GM12878 (cell line): ENCODE measurements around the gene MGAT4C. TPM values are rescaled to one million over a fixed set of nuclear protein-coding genes. Genes with fewer than 3 reads are reported as not detected.

Source experiments
- ATAC-seq: fragments of 200-7000 bp; cut with Tn5 transposase; 3 replicates; pipeline ENCODE4 v1.9.1; 2020; ENCODE audit warnings: mild to moderate bottlenecking, moderate library complexity
- BruUV-seq: library from RNA; stranded (reverse); fragments of 400-500 nt; replicated peaks from 2 replicates; lab custom pipeline; 2021; lab: Mats Ljungman, UMichigan
- CTCF ChIA-PET: fragments of 300-600 bp; sonication (Branson Sonifier 250); formaldehyde crosslinking; extraction: SDS; loops from one replicate; lab custom pipeline; 2021; ENCODE audit warnings: inconsistent platforms; lab: Yijun Ruan, JAX
- POLR2A ChIA-PET: fragments of 350-600 bp; formaldehyde crosslinking; extraction: SDS; loops from one replicate; lab custom pipeline; 2021; ENCODE audit warnings: inconsistent platforms; lab: Charles Lee
- RAD21 ChIA-PET: fragments of 300-600 bp; sonication (Branson Sonifier 250); formaldehyde crosslinking; loops from one replicate; lab custom pipeline; 2023; ENCODE audit warnings: antibody characterized with exemption; ENCODE audit not compliant: unreplicated experiment; lab: Charles Lee
- SMC1A ChIA-PET: fragments of 300-600 bp; sonication (Branson Sonifier 250); formaldehyde crosslinking; loops from one replicate; lab custom pipeline; 2023; ENCODE audit not compliant: unreplicated experiment, uncharacterized antibody; lab: Charles Lee
- DNase-seq: peaks from one replicate; pipeline ENCODE4 v3.0.0-alpha.2; 2011; ENCODE audit warnings: low read depth, low spot score
- FAIRE-seq: peaks from 3 replicates; lab custom pipeline; 2011; peaks lifted over from hg19 to GRCh38; lab: Jason Lieb, UNC
- H2AFZ ChIP-seq: 2 replicates; pipeline ENCODE4 v1.6.0; 2011; ENCODE audit warnings: low read depth, low read length, control low read depth; ENCODE audit not compliant: control insufficient read depth
- H3K27ac ChIP-seq: 2 replicates; pipeline ENCODE4 v1.5.1; 2011; ENCODE audit warnings: control low read depth; ENCODE audit not compliant: control insufficient read depth, insufficient read depth
- H3K27me3 ChIP-seq, 2 experiments: replicated peaks in 1 of 2; 2 replicates each; pipeline versions ENCODE4 v1.6.0 to v1.6.1; 2011; ENCODE audit warnings: low read length in 1 of 2; ENCODE audit not compliant: control insufficient read depth in 2 of 2, insufficient read depth in 2 of 2
- H3K36me3 ChIP-seq, 2 experiments: 2 replicates each; pipeline ENCODE4 v1.5.1; 2011; ENCODE audit warnings: low read length in 1 of 2; ENCODE audit not compliant: control insufficient read depth in 2 of 2, insufficient read depth in 2 of 2
- H3K4me1 ChIP-seq: 2 replicates; pipeline ENCODE4 v1.6.1; 2011; ENCODE audit warnings: mild to moderate bottlenecking, low read length, moderate library complexity, mixed read lengths; ENCODE audit not compliant: control insufficient read depth, insufficient read depth
- H3K4me2 ChIP-seq: 2 replicates; pipeline ENCODE4 v1.6.0; 2011; ENCODE audit warnings: control low read depth; ENCODE audit not compliant: control insufficient read depth, insufficient read depth
- H3K4me3 ChIP-seq: fragments of 200-600 bp; sonication (generic); 2 replicates; pipeline ENCODE4 v1.5.1; 2016
- H3K79me2 ChIP-seq: 2 replicates; pipeline ENCODE4 v1.6.0; 2011; ENCODE audit warnings: low read length; ENCODE audit not compliant: control insufficient read depth, insufficient read depth
- H3K9ac ChIP-seq: 2 replicates; pipeline ENCODE4 v1.8.0; 2011; ENCODE audit warnings: low read length, control low read depth, mixed read lengths; ENCODE audit not compliant: control insufficient read depth, insufficient read depth
- H3K9me3 ChIP-seq: replicated peaks from 3 replicates; pipeline ENCODE4 v1.5.1; 2011; ENCODE audit warnings: mild to moderate bottlenecking, low read length; ENCODE audit not compliant: control insufficient read depth, insufficient read depth
- H4K20me1 ChIP-seq: 2 replicates; pipeline ENCODE4 v1.6.0; 2011; ENCODE audit not compliant: control insufficient read depth, insufficient read depth
- CHD2 ChIP-seq: IDR thresholded peaks from 2 replicates; pipeline ENCODE4 v1.6.1; 2011; ENCODE audit warnings: low read depth, low read length, improper control_type of control experiment, borderline replicate concordance
- IKZF1 ChIP-seq: fragments of 450-650 bp; conservative IDR thresholded peaks from 2 replicates; pipeline ENCODE4 v1.6.1; 2017; ENCODE audit warnings: antibody characterized with exemption, mild to moderate bottlenecking
- RUNX3 ChIP-seq: IDR thresholded peaks from 2 replicates; pipeline ENCODE4 v1.6.1; 2012; ENCODE audit warnings: low read length, inconsistent platforms
- SIX5 ChIP-seq: IDR thresholded peaks from 2 replicates; pipeline ENCODE4 v1.6.1; 2011; ENCODE audit warnings: mild to moderate bottlenecking, low read depth, low read length, moderate library complexity; ENCODE audit not compliant: severe bottlenecking
- WGBS: methylation state at CpG from one replicate; pipeline ENCODE4 v1.1.6; 2016; ENCODE audit warnings: low lambda C conversion rate; ENCODE audit not compliant: insufficient replicate concordance, insufficient coverage; ENCODE audit errors: missing lambda C conversion rate; 5-methylcytosine and 5-hydroxymethylcytosine counted together
- in situ Hi-C: fragments of 300-500 bp; cut with MboI; formaldehyde crosslinking; loops from 9 replicates; pipeline ENCODE4 v1.14.3; 2018; ENCODE audit warnings: mixed read lengths
- intact Hi-C: fragments of 100-400 bp; cut with micrococcal nuclease; formaldehyde crosslinking; loops from one replicate; pipeline ENCODE4 v1.14.2; 2022; ENCODE audit not compliant: unreplicated experiment
- polyA plus RNA-seq, 11 experiments: library from polyadenylated mRNA; depleted of rRNA in 4 of 11; unstranded in 6 of 11; stranded (reverse) in 5 of 11; fragments of >200 nt; fragmentation: Nextera tagmentation in 4 of 11; fragmentation: Illumina TruSeq in 1 of 11; extraction: Ambion mirVana in 4 of 11; extraction: Trizol in 1 of 11; gene quantifications; 1 replicate in 1 of 11; 2 replicates in 10 of 11; pipeline versions ENCODE4 v1.2.1 to v1.2.3, GENCODE V29; 2011 to 2016; ENCODE audit warnings: inconsistent platforms in 2 of 11, missing spikeins in 2 of 11, low read depth in 1 of 11
- total RNA-seq, 4 experiments: library from RNA; depleted of rRNA in 3 of 4; stranded (reverse); fragments of >200 nt in 3 of 4; fragmentation: Illumina TruSeq in 1 of 4; extraction: Trizol in 1 of 4; gene quantifications; 2 replicates each; pipeline versions ENCODE4 v1.2.1 to v1.2.3, GENCODE V29; 2013 to 2021
- TF ChIP-seq, protein P1 (sequence below): IDR thresholded peaks from 2 replicates; pipeline ENCODE4 v1.6.1; 2012; ENCODE audit warnings: mild to moderate bottlenecking, low read depth, low read length
- TF ChIP-seq, protein P2 (sequence below): IDR thresholded peaks from 2 replicates; pipeline ENCODE4 v1.6.1; 2012; ENCODE audit warnings: low read depth, low read length, improper control_type of control experiment
- TF ChIP-seq, protein P3 (sequence below): IDR thresholded peaks from 2 replicates; pipeline ENCODE4 v1.6.1; 2012; ENCODE audit warnings: improper control_type of control experiment, low read depth, low read length; ENCODE audit not compliant: insufficient replicate concordance

MGAT4C gene
- total and polyA plus RNA-seq, 10 of the 15 experiments (the other 5 are each of a cell fraction or from before 2014, with no cell fraction given): not detected

DNA sequence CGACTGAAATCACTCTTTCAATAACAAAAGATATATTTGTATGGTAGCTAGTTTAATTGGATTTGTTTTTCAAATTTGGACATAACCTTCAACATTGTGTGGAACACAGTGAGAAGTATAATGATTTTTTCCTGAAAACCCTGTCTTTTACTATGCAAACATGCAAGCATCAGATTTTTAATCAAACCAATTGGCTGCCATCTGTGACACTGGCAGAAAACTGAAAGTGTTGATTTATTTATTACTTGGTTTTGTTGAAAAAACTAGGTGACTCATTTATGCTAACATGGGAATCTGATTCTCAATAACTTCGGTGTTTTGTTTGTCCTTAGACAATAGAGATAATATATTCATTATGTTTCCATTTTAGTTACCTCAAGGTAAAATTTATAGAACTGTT lies 300.1 kb downstream of the MGAT4C start:
- ChIA-PET SMC1A (interaction anchor here (1.0 kb wide), 1 partner anchor 11 kb away, joined by 3 read pairs; no protein-coding TSS in a partner anchor), CTCF (no interaction called here), RAD21 (no interaction called here), POLR2A (no interaction called here)
- H3K9me3 ChIP-seq: no peaks in the 10 kb centered on the region
- FAIRE-seq: no peak
- no peak overlapping the region for H3K27ac ChIP-seq
- no peaks in the 10 kb centered on the region for H3K36me3 ChIP-seq
- no peaks in the 10 kb centered on the region for H4K20me1 ChIP-seq
- no peak for ATAC-seq
- no TSS peak for BruUV-seq
- no peak overlapping the region for H2AFZ ChIP-seq
- H3K4me3 ChIP-seq: no peak overlapping the region
- in situ Hi-C loops (no loop called here), intact Hi-C loops (no loop called here)
- TF ChIP-seq, protein P1, sequence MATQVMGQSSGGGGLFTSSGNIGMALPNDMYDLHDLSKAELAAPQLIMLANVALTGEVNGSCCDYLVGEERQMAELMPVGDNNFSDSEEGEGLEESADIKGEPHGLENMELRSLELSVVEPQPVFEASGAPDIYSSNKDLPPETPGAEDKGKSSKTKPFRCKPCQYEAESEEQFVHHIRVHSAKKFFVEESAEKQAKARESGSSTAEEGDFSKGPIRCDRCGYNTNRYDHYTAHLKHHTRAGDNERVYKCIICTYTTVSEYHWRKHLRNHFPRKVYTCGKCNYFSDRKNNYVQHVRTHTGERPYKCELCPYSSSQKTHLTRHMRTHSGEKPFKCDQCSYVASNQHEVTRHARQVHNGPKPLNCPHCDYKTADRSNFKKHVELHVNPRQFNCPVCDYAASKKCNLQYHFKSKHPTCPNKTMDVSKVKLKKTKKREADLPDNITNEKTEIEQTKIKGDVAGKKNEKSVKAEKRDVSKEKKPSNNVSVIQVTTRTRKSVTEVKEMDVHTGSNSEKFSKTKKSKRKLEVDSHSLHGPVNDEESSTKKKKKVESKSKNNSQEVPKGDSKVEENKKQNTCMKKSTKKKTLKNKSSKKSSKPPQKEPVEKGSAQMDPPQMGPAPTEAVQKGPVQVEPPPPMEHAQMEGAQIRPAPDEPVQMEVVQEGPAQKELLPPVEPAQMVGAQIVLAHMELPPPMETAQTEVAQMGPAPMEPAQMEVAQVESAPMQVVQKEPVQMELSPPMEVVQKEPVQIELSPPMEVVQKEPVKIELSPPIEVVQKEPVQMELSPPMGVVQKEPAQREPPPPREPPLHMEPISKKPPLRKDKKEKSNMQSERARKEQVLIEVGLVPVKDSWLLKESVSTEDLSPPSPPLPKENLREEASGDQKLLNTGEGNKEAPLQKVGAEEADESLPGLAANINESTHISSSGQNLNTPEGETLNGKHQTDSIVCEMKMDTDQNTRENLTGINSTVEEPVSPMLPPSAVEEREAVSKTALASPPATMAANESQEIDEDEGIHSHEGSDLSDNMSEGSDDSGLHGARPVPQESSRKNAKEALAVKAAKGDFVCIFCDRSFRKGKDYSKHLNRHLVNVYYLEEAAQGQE: no peak
- TF ChIP-seq CHD2: no peak
- H3K27me3 ChIP-seq: no peaks in the 10 kb centered on the region
- H3K79me2 ChIP-seq: no peaks in the 10 kb centered on the region
- H3K4me2 ChIP-seq: no peak overlapping the region
- DNase-seq: no peak
- H3K4me1 ChIP-seq: no peaks in the 10 kb centered on the region
- 26% methylated on average over 2 of the region's 2 CpGs for WGBS
- no peak overlapping the region for H3K9ac ChIP-seq

DNA sequence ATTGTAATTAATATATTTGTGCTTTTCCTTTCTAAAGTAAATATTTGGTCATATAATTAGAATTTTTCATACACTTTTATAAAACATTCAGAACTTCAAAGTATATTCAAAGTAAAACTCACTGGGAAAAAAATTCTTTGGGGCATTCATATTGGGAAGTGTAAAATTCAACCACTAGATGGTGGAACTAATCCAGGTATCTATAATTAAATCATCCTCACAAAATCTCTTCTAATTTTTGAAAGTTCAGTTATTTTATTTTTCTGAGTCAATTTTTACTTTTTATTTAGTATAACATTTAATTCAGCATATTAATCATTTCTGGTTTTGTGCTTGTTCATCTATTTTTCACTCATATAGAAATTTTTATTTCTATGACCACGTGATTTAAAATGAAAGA lies 301.1 kb downstream of the MGAT4C start:
- Histone ChIP-seq H3K4me2 (no peak overlapping the region), H3K79me2 (no peaks in the 10 kb centered on the region), H3K9ac (no peak overlapping the region), H3K27me3 (no peaks in the 10 kb centered on the region), H4K20me1 (no peaks in the 10 kb centered on the region), H3K4me1 (no peaks in the 10 kb centered on the region), H3K4me3 (no peak overlapping the region), H2AFZ (no peak overlapping the region), H3K9me3 (no peaks in the 10 kb centered on the region), H3K27ac (no peak overlapping the region), H3K36me3 (no peaks in the 10 kb centered on the region)
- FAIRE-seq: no peak
- no peak for DNase-seq
- RAD21 ChIA-PET: no interaction called here
- CTCF ChIA-PET: no interaction called here
- in situ Hi-C loops: no loop called here
- no TSS peak for BruUV-seq
- SMC1A ChIA-PET: interaction anchor here (0.7 kb wide), 1 partner anchor 27 kb away, joined by 3 read pairs; no protein-coding TSS in a partner anchor
- POLR2A ChIA-PET: no interaction called here
- 5% methylated on average over 1 of the region's 1 CpG for WGBS
- intact Hi-C loops: no loop called here
- ATAC-seq: no peak
- TF ChIP-seq, protein P2, sequence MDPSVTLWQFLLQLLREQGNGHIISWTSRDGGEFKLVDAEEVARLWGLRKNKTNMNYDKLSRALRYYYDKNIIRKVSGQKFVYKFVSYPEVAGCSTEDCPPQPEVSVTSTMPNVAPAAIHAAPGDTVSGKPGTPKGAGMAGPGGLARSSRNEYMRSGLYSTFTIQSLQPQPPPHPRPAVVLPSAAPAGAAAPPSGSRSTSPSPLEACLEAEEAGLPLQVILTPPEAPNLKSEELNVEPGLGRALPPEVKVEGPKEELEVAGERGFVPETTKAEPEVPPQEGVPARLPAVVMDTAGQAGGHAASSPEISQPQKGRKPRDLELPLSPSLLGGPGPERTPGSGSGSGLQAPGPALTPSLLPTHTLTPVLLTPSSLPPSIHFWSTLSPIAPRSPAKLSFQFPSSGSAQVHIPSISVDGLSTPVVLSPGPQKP: no peak
- TF ChIP-seq, protein P3, sequence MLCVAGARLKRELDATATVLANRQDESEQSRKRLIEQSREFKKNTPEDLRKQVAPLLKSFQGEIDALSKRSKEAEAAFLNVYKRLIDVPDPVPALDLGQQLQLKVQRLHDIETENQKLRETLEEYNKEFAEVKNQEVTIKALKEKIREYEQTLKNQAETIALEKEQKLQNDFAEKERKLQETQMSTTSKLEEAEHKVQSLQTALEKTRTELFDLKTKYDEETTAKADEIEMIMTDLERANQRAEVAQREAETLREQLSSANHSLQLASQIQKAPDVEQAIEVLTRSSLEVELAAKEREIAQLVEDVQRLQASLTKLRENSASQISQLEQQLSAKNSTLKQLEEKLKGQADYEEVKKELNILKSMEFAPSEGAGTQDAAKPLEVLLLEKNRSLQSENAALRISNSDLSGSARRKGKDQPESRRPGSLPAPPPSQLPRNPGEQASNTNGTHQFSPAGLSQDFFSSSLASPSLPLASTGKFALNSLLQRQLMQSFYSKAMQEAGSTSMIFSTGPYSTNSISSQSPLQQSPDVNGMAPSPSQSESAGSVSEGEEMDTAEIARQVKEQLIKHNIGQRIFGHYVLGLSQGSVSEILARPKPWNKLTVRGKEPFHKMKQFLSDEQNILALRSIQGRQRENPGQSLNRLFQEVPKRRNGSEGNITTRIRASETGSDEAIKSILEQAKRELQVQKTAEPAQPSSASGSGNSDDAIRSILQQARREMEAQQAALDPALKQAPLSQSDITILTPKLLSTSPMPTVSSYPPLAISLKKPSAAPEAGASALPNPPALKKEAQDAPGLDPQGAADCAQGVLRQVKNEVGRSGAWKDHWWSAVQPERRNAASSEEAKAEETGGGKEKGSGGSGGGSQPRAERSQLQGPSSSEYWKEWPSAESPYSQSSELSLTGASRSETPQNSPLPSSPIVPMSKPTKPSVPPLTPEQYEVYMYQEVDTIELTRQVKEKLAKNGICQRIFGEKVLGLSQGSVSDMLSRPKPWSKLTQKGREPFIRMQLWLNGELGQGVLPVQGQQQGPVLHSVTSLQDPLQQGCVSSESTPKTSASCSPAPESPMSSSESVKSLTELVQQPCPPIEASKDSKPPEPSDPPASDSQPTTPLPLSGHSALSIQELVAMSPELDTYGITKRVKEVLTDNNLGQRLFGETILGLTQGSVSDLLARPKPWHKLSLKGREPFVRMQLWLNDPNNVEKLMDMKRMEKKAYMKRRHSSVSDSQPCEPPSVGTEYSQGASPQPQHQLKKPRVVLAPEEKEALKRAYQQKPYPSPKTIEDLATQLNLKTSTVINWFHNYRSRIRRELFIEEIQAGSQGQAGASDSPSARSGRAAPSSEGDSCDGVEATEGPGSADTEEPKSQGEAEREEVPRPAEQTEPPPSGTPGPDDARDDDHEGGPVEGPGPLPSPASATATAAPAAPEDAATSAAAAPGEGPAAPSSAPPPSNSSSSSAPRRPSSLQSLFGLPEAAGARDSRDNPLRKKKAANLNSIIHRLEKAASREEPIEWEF: no peak
- TF ChIP-seq IKZF1 (no peak), SIX5 (no peak), RUNX3 (no peak)
